Esophagus squamous epithelium (tissue), 4 donors: Measurements from ENCODE around the gene ARPC5.

Source experiments
- POLR2A ChIP-seq, 4 donors: fragments of 450-650 bp; IDR thresholded peaks; one replicate each; pipeline ENCODE4 v1.6.1; 2017; ENCODE audit warnings: antibody characterized with exemption in 4 of 4, mild to moderate bottlenecking in 4 of 4, moderate library complexity in 3 of 4
- TF ChIP-seq, protein P1 (sequence below), 6 experiments: fragments of 450-650 bp in 4 of 6; fragments of 200-600 bp in 2 of 6; sonication (generic) in 2 of 6; IDR thresholded peaks; one replicate each; pipeline ENCODE4 v1.5.1; 2016 to 2019; ENCODE audit warnings: antibody characterized with exemption in 6 of 6, mild to moderate bottlenecking in 4 of 6, moderate library complexity in 4 of 6

- TF ChIP-seq, protein P1, sequence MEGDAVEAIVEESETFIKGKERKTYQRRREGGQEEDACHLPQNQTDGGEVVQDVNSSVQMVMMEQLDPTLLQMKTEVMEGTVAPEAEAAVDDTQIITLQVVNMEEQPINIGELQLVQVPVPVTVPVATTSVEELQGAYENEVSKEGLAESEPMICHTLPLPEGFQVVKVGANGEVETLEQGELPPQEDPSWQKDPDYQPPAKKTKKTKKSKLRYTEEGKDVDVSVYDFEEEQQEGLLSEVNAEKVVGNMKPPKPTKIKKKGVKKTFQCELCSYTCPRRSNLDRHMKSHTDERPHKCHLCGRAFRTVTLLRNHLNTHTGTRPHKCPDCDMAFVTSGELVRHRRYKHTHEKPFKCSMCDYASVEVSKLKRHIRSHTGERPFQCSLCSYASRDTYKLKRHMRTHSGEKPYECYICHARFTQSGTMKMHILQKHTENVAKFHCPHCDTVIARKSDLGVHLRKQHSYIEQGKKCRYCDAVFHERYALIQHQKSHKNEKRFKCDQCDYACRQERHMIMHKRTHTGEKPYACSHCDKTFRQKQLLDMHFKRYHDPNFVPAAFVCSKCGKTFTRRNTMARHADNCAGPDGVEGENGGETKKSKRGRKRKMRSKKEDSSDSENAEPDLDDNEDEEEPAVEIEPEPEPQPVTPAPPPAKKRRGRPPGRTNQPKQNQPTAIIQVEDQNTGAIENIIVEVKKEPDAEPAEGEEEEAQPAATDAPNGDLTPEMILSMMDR (IDR thresholded peaks at IDR 0.05): no peak
- no peak for TF ChIP-seq POLR2A (IDR thresholded peaks at IDR 0.05)
Measured at GRCh38 chr1:183582021-183582713, 53.4 kb downstream of the ARPC5 start.
